HG03520 (cell line): Measurements from ENCODE around the gene ISG20.
A peak's percentile ranks its signal among the peaks of the same experiment; 100 is the strongest.

Source experiments
- ATAC-seq: cut with Tn5 transposase; IDR thresholded peaks from one replicate; pipeline ENCODE4 v1.9.1; 2021; ENCODE audit warnings: mild to moderate bottlenecking, moderate library complexity; ENCODE audit not compliant: unreplicated experiment

The ISG20 gene

DNA sequence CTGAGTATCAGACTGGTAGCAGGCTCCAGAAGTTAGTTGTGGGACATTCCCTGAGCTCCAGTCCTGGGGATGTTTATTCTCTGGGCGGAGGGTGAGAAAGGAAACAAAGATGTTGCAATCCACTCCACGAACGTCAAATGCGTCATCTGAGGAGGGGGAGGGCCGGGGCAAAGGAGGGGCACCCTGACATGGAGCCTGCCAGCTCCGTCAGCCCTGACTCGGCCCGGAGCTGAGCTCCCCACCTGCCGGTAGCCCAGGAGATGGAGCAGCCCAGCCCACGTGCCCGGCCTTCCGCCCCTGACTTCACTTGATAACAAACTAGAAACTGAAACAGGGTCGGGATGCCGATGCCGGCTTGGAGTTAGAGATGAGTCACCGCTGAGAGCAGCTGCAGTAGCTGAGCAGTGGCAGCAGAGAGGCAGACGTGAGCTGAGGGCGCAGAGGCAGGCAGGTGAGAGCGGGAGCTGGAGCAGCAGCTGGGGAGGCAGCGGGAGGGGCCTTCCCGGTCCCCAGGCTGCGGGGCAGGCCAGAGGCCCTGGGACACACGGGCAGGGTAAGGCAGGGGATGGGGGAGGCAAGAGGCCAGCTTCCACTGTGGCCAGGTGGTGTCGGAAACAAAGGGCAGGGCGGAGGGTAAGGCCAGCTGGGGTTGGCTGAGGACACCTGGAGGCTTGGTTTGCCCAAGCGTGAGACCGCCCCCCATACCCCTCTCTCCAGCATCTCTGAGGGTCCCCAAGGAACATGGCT, at the start of gene ISG20:
ISG20 (plus strand) TSS at position 391 of the 747 bp plus-strand sequence; CDS start at position 742, 351 bp downstream.
- ATAC-seq = peak; percentile 68

DNA sequence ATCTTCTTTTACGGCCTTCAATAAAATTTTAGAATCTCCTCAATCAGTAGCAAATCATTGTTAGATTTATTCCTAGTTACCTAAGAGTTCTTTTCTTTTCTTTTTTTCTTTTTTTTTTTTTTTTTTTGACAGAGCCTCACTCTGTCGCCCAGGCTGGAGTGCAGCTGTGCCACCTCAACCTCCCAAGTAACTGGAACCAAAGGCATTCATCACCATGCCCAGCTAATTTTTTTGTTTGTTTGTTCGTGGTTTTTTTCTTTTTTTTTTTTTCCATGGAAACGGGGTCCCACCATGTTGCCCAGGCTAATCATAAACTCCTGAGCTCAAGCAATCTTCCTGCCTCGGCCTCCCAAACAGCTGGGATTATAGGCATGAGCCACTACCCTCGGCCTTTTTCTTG, 48.1 kb upstream of the ISG20 start:
- ATAC-seq = no peak

DNA sequence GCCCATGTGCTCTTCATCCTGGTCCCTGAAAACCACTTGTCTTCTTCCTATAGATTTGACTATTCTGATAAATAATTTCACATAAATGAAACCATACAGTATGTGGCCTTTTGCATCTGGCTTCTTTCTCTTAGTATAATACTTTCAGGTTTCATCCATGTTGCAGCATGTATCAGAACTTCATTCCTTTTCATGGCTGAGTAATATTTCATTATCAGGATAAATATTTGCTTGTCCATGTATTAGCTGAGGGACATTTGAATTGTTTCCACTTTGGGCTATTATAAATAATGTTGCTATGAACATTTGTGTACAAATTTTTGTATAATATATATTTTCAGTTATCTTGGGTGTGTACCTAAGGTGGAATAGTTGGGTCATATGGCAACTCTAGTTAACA, 47.4 kb upstream of the ISG20 start:
- no peak for ATAC-seq

DNA sequence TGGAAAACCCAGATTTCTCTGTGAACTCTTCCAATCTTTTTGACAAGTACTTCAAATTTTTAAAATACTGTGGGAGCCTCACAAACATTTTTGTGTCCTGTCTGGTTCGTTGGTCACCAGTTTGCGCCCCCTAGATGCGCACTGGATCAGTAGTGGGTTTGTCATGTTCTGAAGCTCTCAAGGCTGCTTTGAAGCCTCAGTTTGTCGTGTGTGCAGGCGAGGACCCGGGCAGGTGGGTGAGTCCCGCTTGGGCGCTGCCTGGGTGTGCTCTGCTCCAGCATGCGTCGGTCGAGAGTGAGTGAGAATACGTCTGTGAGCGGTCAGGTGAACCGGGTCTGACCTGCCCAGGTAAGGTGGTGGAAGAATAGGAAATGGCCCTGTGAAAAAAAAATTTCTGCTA, 34.9 kb upstream of the ISG20 start:
- no peak for ATAC-seq

DNA sequence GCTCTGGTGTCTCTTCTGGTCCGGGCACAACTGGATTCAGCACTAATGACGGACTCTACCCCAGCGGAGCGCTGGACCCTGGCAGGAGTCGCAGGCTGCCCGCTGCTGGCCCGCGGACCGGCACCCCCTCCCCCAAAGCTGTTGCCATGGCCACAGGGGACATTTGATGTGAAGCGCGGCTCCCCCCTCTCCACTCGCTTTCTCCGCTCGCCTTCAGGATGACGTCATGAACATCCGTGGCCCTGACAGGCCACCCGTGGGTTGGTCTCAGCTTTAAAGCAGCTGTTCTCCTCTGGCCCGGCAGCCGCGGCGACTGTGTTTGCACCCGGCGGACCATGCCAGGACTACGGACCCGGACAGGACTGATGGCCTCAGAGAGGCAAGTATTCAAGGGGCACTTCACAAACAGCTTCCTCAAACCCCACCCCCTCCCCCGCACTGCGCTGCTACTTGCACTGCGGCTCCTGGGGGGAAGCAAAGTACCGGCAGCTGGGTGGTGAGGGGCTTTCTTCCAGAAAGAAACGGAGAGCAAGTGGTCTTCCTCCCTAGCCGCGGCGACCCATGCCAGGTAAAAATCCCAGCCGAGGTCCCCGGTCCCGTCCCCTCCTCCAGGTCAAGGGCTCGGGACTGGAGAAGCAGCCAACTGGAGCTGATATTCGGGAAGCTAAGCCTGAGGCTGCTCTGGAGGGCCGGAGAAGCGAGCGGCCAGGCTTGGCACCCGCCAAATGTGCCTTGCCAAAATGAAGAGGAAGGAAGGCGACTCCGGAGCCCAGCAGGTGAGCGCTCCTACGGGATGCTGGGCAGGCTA, 34.2 kb upstream of the ISG20 start:
- ATAC-seq = no peak

GRCh38 chr15:88605189-88606069, 33.4 kb upstream of the ISG20 start:
- ATAC-seq = no peak

- no peak for ATAC-seq
Observed at GRCh38 chr15:88606070-88606794, 32.6 kb upstream of the ISG20 start.

DNA sequence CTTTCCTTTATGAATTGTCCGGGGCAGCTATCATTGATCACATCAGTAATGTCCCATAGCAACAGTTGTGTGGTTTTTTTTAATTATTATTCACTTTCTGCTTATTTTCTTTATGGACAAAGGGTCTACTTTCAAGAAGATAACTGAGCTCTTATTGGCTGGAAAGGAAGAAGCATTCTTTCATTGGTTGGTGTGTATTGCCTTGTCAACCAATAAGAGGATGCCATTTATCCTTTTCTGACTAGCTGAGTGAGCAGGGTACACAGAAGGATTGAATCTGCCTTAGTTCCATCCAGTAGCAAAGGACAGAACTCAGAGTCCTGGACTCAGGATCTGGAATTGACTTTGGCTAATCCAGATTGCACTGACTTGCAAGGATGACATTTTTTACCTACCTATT, 30.9 kb upstream of the ISG20 start:
- no peak for ATAC-seq

- ATAC-seq = no peak
Observed at GRCh38 chr15:88608607-88609181, 30.1 kb upstream of the ISG20 start.

GRCh38 chr15:88609344-88610090, 29.3 kb upstream of the ISG20 start:
- ATAC-seq = no peak

DNA sequence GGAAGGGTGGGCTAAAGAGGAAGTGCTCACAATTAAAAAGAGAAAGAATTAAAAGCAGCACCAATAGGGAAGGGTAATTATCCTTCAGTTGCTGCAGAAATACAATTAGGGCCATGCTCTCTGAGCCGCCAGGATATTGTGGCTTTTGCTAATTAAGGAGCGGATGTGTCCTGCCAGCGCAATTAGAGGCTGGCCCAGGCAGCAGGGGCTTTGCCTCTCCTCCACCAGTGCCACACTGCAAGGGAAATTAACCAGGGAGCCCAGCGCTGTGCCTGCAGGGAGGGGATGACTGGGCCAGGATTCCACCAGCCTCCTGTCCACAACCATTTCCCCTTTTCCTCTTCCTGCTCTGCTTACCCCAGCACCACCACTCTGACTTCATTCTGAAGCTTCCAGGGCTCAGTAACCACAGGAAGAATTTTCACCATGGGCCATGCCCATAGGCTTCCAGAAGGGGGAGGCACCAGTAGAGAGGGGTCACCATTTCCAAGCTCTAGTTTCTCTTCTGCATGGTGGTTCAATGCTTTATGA, 28.1 kb upstream of the ISG20 start:
- ATAC-seq = no peak

- no peak for ATAC-seq
Observed at GRCh38 chr15:88612186-88612796, 26.5 kb upstream of the ISG20 start.

DNA sequence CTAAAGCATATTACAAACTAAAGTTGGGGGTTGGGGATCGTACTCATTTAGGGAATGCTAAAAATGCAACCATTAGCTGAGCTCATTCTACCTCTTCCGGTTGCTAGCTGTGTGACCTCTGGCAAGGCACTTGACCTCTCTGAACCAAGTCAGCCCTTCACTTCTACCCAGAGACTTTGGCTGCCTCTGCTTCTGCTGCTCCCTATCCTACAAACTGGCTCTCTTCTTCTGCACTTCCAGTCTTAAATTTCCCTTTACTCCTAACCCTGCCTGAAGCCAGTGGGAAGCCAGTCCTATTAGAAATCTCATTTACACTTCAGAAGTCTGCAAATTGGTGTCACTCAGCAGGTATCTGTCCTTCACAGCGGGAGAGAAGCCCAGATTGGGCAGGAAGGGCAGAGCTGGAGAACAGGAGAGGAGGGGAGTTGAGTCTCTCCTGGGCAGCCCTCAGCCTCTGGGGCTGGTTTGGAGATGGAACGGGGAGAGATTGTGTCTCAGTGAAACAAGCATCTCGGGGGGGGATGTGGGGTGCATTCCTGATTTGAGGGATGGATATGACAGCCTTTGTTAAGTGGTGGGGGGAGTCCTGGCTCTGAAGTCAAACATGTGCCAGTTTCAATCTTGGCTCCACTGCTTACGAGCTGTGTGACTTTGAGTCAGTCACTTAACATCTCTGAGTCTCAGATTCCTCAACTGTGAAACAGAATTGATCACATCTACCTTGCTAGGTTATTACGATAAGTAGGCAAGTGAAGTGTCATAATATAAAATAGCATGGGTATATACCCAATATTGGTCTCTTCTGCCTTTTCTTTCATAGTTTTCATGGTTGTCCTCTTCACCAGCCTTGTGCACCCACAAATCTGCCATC, 25.5 kb upstream of the ISG20 start:
- ATAC-seq = no peak

DNA sequence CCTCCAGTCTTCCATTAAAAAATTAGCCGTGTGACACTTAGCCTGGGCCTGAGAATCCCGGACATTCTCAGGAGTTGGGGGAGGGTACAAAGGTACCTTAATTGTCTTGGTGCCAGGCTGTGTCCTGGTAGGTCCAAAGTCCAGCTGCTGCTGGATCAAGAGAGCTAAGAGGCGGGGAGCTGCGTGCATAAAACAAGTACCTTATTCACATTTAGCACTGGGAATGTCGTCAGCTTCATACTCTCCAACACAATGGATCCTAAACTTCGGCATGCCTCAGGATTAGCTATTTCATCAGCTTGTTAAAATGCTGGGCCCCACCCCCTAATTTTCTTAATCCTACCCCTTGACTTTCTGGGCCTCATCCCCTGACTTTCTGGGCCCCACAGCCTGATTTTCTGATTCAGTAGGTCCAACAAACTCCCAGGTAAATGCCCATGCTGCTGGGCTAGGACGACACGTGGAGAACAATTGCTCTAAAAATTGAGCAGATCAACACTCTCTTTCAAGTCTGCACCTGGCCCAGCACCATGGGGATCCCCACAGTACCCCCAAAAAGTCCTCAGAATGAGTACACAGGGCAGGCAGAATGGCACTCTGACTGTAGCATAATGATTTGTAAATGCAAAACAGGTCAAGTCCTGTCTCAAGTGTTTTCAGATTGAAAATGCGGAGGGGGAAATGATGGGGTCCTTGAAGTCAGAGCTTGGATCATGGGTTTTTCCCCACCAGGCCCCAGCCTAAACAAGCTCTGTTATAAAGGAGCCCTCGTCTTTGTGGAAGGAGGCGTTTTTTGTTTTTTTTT, 23.3 kb upstream of the ISG20 start:
- no peak for ATAC-seq

- ATAC-seq = no peak
Observed at GRCh38 chr15:88616240-88616639, 22.6 kb upstream of the ISG20 start.

GRCh38 chr15:88617031-88617722, 21.6 kb upstream of the ISG20 start:
- ATAC-seq = no peak

- no peak for ATAC-seq
Observed at GRCh38 chr15:88617790-88618189, 21.0 kb upstream of the ISG20 start.
